ENCODE data around the gene TBL1XR1.

TBL1XR1 gene

GRCh38 chr3:177106594-177106993, 90.7 kb downstream of the TBL1XR1 start:
- Histone ChIP-seq H3K4me1 (peaks cover 15% of the 10 kb centered on the region), H3K36me3 (no peaks in the 10 kb centered on the region), H3K27me3 (no peaks in the 10 kb centered on the region), H3K9me3 (no peaks in the 10 kb centered on the region), H3K4me3 (ENCODE audit: low read depth, low read length) (no peak overlapping the region)
- TF ChIP-seq, protein P1, sequence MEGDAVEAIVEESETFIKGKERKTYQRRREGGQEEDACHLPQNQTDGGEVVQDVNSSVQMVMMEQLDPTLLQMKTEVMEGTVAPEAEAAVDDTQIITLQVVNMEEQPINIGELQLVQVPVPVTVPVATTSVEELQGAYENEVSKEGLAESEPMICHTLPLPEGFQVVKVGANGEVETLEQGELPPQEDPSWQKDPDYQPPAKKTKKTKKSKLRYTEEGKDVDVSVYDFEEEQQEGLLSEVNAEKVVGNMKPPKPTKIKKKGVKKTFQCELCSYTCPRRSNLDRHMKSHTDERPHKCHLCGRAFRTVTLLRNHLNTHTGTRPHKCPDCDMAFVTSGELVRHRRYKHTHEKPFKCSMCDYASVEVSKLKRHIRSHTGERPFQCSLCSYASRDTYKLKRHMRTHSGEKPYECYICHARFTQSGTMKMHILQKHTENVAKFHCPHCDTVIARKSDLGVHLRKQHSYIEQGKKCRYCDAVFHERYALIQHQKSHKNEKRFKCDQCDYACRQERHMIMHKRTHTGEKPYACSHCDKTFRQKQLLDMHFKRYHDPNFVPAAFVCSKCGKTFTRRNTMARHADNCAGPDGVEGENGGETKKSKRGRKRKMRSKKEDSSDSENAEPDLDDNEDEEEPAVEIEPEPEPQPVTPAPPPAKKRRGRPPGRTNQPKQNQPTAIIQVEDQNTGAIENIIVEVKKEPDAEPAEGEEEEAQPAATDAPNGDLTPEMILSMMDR (IDR thresholded peaks at IDR 0.05; ENCODE audit: low read depth, low read length) = no peak
- DNase-seq = no peak

DNA sequence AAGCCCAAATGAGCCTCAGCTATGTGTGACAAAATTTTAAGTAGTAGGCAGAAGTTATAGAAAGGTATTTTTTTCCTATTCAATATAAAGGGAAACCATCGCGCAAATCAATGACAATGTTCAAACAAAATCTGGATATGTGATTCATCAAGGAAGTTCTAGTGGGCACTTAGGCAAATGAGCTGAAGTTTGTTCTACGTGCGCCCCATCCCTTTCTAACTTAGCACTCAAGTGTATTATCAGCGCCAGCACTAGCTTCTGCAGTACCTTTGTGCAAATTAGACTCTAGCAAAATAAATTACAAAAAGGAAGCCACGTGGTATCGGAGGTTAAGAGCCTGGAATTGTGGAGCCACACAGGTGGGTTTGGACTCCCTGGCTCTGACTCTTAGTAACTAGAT, 91.1 kb downstream of the TBL1XR1 start:
- no peaks in the 10 kb centered on the region for H3K9me3 ChIP-seq
- no peaks in the 10 kb centered on the region for H3K27me3 ChIP-seq
- peaks cover 15% of the 10 kb centered on the region for H3K4me1 ChIP-seq
- no peaks in the 10 kb centered on the region for H3K36me3 ChIP-seq
- DNase-seq = no peak
- H3K4me3 ChIP-seq (ENCODE audit: low read depth, low read length) = no peak overlapping the region
- TF ChIP-seq, protein P1 (IDR thresholded peaks at IDR 0.05; ENCODE audit: low read depth, low read length) = no peak

GRCh38 chr3:177105623-177106022, 91.7 kb downstream of the TBL1XR1 start:
- no peaks in the 10 kb centered on the region for H3K36me3 ChIP-seq
- H3K27me3 ChIP-seq = no peaks in the 10 kb centered on the region
- H3K4me1 ChIP-seq = peaks cover 15% of the 10 kb centered on the region
- TF ChIP-seq, protein P1 (IDR thresholded peaks at IDR 0.05; ENCODE audit: low read depth, low read length) = no peak
- no peak for DNase-seq
- H3K9me3 ChIP-seq = no peaks in the 10 kb centered on the region
- H3K4me3 ChIP-seq (ENCODE audit: low read depth, low read length) = no peak overlapping the region

GRCh38 chr3:177104299-177104992, 92.8 kb downstream of the TBL1XR1 start:
- no peaks in the 10 kb centered on the region for H3K27me3 ChIP-seq
- H3K36me3 ChIP-seq = no peaks in the 10 kb centered on the region
- H3K4me1 ChIP-seq = peaks cover 15% of the 10 kb centered on the region
- H3K4me3 ChIP-seq (ENCODE audit: low read depth, low read length) = no peak overlapping the region
- TF ChIP-seq, protein P1 (IDR thresholded peaks at IDR 0.05; ENCODE audit: low read depth, low read length) = no peak
- H3K9me3 ChIP-seq = no peaks in the 10 kb centered on the region
- no peak for DNase-seq

DNA sequence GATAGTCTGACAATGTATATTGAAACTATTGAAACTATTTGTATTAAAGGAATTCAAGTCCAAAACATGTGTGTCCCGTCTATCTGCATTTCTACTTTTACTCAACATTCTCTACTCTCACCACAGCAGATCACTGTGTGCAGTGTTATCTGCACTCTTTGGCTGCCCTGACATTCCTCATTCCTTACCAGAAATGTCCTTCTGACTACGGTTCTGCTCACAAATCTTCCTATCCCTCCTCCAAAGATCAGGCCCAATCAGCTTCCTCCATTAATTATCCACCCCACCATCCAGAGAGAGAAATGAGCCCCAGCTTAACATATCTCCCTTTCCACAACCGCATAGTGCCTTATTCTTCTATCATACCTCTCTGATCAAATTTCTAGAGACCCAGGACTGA, 94.7 kb downstream of the TBL1XR1 start:
- TF ChIP-seq, protein P1 (IDR thresholded peaks at IDR 0.05; ENCODE audit: low read depth, low read length) = no peak
- Histone ChIP-seq H3K9me3 (no peaks in the 10 kb centered on the region), H3K36me3 (no peaks in the 10 kb centered on the region), H3K4me3 (ENCODE audit: low read depth, low read length) (no peak overlapping the region), H3K27me3 (no peaks in the 10 kb centered on the region), H3K4me1 (peaks cover 15% of the 10 kb centered on the region)
- DNase-seq = no peak

DNA sequence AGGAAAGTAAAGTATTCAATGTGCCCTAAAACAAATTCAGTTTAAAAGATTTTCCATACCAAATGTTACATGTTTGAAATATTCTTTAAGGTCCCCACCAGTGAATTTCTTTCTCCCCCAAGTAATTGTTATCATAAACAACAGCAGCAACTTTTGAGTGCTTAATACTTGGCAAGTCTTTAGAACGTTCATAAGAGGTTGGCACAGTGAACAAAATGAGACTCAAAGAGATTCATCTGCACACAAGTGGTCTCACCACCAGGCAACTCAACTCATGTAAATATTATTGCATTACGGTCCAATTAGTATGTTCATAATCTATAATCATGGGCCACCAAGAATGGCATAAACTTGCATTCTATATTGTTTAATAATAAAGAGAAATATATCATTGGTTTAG, 98.7 kb downstream of the TBL1XR1 start:
- TF ChIP-seq, protein P1 (IDR thresholded peaks at IDR 0.05; ENCODE audit: low read depth, low read length) = no peak
- no peak overlapping the region for H3K4me3 ChIP-seq (ENCODE audit: low read depth, low read length)
- DNase-seq = no peak
- H3K4me1 ChIP-seq = peaks cover 5% of the 10 kb centered on the region; the same call in 1 of the 2 replicates
- H3K36me3 ChIP-seq = no peaks in the 10 kb centered on the region
- H3K9me3 ChIP-seq = no peaks in the 10 kb centered on the region
- no peaks in the 10 kb centered on the region for H3K27me3 ChIP-seq

Data from BE2C (cell line).